T-helper 1 cell treated with Interleukin-12 subunit alpha and Interleukin-12 subunit beta and Interleukin-4 antibody, amounts not matched to agents 30 μg/mL and 1 μg/mL, for 36 hours (primary cell): ENCODE measurements around the gene DDX3X.
"Not testable (repeated sequence)": the region's sequence is repeated elsewhere in the genome, so short reads cannot be mapped to it uniquely, and the experiment has no call there.

Experiments
- H3K27ac Mint-ChIP-seq: one replicate; pipeline ENCODE4 v1.8.0; 2021; ENCODE audit warnings: mild to moderate bottlenecking, mixed read lengths
- H3K27me3 Mint-ChIP-seq: one replicate; pipeline ENCODE4 v1.8.0; 2021; ENCODE audit warnings: low read depth, mixed read lengths
- H3K36me3 Mint-ChIP-seq: one replicate; pipeline ENCODE4 v1.8.0; 2021; ENCODE audit warnings: low read depth, mixed read lengths
- H3K4me1 Mint-ChIP-seq: one replicate; pipeline ENCODE4 v1.8.0; 2021; ENCODE audit warnings: low read depth, mixed read lengths
- H3K4me3 Mint-ChIP-seq: one replicate; pipeline ENCODE4 v1.8.0; 2021; ENCODE audit warnings: mild to moderate bottlenecking, moderate library complexity, mixed read lengths
- H3K9me3 Mint-ChIP-seq: one replicate; pipeline ENCODE4 v1.8.0; 2021; ENCODE audit warnings: mixed read lengths

The DDX3X gene

GRCh38 chrX:41405551-41405950, 71.6 kb downstream of the DDX3X start:
- Mint-ChIP-seq H3K4me3 (no peak overlapping the region), H3K9me3 (no peaks in the 10 kb centered on the region), H3K36me3 (no peaks in the 10 kb centered on the region), H3K27me3 (peaks cover 3% of the 10 kb centered on the region), H3K4me1 (no peaks in the 10 kb centered on the region), H3K27ac (no peak overlapping the region)

- Mint-ChIP-seq H3K36me3 (no peaks in the 10 kb centered on the region), H3K4me3 (no peak overlapping the region), H3K27me3 (peaks cover 3% of the 10 kb centered on the region), H3K4me1 (peaks cover 1% of the 10 kb centered on the region), H3K9me3 (no peaks in the 10 kb centered on the region), H3K27ac (no peak overlapping the region)
Observed at GRCh38 chrX:41406201-41406600, 72.2 kb downstream of the DDX3X start.

DNA sequence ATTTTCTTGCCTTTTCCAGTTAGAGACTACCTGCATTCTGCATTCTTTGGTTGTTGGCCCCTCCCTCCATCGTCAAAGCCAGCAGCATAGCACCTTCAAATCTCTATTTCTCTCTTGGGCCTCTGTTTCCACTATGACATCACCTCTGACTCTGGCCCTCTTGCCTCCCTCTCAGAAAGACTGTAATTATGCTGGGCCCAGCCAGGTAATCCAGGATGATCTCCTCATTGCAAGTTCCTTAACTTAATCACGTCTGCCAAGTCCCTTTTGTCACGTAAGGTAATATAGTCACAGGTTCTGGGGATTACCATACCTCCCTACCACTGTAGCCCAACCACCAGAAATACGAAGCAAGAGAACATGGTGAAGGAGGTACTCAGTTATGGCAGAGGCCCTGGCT, 73.9 kb downstream of the DDX3X start:
- H3K4me1 Mint-ChIP-seq = peaks cover 1% of the 10 kb centered on the region
- H3K4me3 Mint-ChIP-seq = no peak overlapping the region
- no peaks in the 10 kb centered on the region for H3K9me3 Mint-ChIP-seq
- H3K27ac Mint-ChIP-seq = no peak overlapping the region
- peaks cover 3% of the 10 kb centered on the region for H3K27me3 Mint-ChIP-seq
- no peaks in the 10 kb centered on the region for H3K36me3 Mint-ChIP-seq

GRCh38 chrX:41408576-41408975, 74.6 kb downstream of the DDX3X start:
- no peaks in the 10 kb centered on the region for H3K27me3 Mint-ChIP-seq
- no peak overlapping the region for H3K27ac Mint-ChIP-seq
- no peaks in the 10 kb centered on the region for H3K9me3 Mint-ChIP-seq
- peaks cover 1% of the 10 kb centered on the region for H3K4me1 Mint-ChIP-seq
- no peaks in the 10 kb centered on the region for H3K36me3 Mint-ChIP-seq
- H3K4me3 Mint-ChIP-seq = no peak overlapping the region

DNA sequence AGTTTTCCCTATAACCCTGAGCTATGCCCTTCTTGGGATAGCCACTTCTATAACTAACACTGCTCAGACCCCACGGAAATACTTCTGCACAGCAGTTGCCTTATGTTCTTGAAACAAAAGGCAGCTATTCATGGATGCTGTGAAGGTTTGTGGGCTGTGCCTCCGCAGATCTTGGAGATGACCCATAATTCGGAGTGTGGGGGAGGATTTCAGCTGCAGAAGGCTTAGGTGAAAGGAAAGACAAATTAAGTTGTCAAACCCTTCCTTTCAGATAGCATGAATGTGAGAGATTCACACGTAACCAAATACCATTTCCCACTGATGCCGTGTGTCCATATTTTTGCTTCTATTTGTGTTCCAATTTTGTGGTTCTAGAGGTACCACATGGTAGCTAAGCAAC, 75.0 kb downstream of the DDX3X start:
- H3K4me3 Mint-ChIP-seq = no peak overlapping the region
- no peaks in the 10 kb centered on the region for H3K9me3 Mint-ChIP-seq
- no peaks in the 10 kb centered on the region for H3K36me3 Mint-ChIP-seq
- H3K27ac Mint-ChIP-seq = no peak overlapping the region
- peaks cover 1% of the 10 kb centered on the region for H3K4me1 Mint-ChIP-seq
- no peaks in the 10 kb centered on the region for H3K27me3 Mint-ChIP-seq

DNA sequence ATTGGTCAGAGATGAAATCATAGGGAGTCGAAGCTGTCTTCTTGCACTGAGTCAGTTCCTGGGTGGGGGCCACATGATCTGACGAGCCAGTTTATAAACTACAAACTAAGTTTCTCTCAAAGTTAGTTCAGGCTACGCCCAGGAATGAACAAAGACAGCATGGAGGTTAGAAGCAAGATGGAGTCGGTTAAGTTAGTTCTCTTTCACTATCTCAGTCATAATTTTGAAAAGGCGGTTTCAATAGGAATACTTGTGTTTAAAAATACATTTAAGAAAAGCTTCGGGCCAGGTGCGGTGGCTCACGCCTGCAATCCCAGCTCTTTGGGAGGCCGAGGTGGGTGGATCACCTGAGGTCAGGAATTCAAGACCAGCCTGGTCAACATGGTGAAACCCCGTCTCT, 77.3 kb downstream of the DDX3X start:
- H3K36me3 Mint-ChIP-seq, H3K27ac Mint-ChIP-seq, H3K4me1 Mint-ChIP-seq, H3K9me3 Mint-ChIP-seq, H3K4me3 Mint-ChIP-seq, H3K27me3 Mint-ChIP-seq: not testable (repeated sequence)

DNA sequence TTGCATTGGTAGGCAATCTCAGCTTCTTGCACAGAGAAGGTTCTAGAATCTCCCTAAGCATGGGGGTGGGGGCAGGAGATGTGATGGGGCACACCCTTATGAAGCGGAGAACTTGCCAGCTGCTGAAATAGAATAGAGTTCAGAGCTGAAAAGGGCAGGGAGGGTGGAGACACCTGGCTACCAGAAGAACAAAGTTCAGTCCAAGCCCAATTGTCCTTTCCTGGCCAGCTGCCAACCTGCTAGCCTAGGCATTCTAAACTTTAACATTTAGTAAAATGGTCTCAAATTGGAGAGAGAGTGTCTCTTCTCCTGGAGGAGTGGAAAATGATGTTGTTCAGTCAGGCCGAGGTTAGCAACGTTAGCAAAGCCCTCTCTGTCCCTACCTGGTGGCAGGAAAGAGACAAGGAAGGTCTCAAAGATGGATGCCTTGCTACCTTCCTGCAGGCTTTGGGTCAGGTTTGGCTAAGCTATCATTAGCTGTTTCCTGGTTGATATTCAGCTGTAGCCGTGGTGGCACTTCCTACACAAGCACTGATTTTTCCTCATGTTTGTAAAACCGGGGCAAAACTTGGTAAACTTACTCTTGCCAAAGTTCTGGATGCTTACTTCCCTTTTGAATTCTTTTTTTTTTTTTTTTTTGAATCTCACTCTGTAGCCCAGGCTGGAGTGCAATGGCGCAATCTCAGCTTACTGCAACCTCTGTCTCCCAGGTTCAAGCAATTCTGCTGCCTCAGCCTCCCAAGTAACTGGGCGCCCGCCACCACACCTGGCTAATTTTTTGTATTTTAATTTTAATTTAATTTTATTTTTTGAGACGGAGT, 78.5 kb downstream of the DDX3X start:
- Mint-ChIP-seq H3K27ac (no peak overlapping the region), H3K27me3 (no peaks in the 10 kb centered on the region), H3K36me3 (no peaks in the 10 kb centered on the region), H3K4me3 (no peak overlapping the region), H3K4me1 (peaks cover 1% of the 10 kb centered on the region), H3K9me3 (no peaks in the 10 kb centered on the region)
